GM12865 (cell line): ENCODE data around the gene DNLZ.
"Not testable (repeated sequence)": the region's sequence is repeated elsewhere in the genome, so short reads cannot be mapped to it uniquely, and the experiment has no call there.

Source experiments
- DNase-seq: peaks from one replicate; pipeline ENCODE4 v3.0.0; 2010; ENCODE audit warnings: low read depth
- H3K4me3 ChIP-seq: 2 replicates; pipeline ENCODE4 v1.5.1; 2011; ENCODE audit warnings: mild to moderate bottlenecking, low read depth, low read length, control low read depth
- CTCF ChIP-seq: IDR thresholded peaks from 2 replicates; pipeline ENCODE4 v1.5.1; 2011; ENCODE audit warnings: low read length, control low read depth, low read depth, inconsistent platforms; ENCODE audit not compliant: insufficient read depth; ENCODE audit errors: missing control alignments

The DNLZ gene

GRCh38 chr9:136363106-136363948 lies at the start of gene DNLZ:
TSS of gene DNLZ (minus strand) at chr9:136363744. CDS start at chr9:136363714, 30 bp downstream.
- peak; percentile 94 for TF ChIP-seq CTCF
- DNase-seq = peak; percentile 96
- peak within 1 kb of the TSS; percentile 75 for H3K4me3 ChIP-seq

DNA sequence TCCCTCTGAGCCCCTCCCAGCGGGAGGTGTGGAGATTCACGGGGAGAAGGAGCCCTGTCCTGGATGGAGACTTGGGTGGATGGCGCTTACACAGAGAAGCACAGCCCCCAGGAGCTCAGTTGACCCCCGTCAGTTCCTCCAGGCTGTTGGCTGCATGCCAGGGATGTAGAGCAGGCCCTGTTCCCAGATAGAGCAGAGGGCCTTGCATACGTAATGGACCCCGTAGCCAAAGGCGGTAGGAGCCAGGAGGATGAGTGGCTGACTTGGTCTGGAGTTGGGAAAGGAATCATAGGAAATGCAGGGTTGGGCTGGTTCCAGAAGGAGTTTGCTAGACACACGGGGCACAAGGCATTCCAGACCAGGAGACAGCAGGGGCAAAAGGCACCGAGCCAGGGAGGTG lies 49.4 kb upstream of the DNLZ start:
- TF ChIP-seq CTCF = no peak
- H3K4me3 ChIP-seq = no peak overlapping the region
- no peak for DNase-seq

- DNase-seq = no peak
- no peak for TF ChIP-seq CTCF
- peak overlapping the region; percentile 72 for H3K4me3 ChIP-seq
Measured at GRCh38 chr9:136411378-136411777, 47.8 kb upstream of the DNLZ start.

GRCh38 chr9:136410500-136411287 lies 47.1 kb upstream of the DNLZ start, which contains the start of the genes ENTR1 and PMPCA:
TSS of gene ENTR1 (minus strand) at chr9:136410614. CDS start at chr9:136410397, 217 bp downstream.
TSS of gene PMPCA (plus strand) at chr9:136410658. CDS start at chr9:136410669, 11 bp downstream.
- peak within 1 kb of the TSS; percentile 78 for H3K4me3 ChIP-seq
- DNase-seq = peak; percentile 94
- no peak for TF ChIP-seq CTCF

- TF ChIP-seq CTCF = no peak
- DNase-seq = peak; percentile 56
- peak overlapping the region; percentile 78 for H3K4me3 ChIP-seq
Measured at GRCh38 chr9:136409557-136410455, 46.3 kb upstream of the DNLZ start.

DNA sequence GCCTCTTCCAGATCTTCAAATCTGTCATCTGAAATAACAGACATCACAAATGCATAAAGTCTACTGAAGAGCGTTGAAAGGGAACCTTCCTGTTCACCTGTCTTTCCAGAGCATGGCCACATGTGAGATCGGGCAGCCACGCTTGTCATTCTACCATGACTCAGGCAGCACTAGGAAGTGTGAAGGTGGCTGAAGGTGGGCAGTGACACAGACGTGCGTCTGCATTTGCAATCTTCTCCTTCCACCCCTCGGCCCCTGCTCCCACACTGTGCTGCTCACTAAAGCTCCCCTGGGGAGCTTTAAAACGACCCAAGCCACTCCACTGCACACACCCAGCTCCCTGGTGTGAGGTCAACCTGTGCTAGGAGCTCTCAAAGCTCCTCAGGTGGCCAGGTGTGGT lies 44.4 kb upstream of the DNLZ start:
- no peak for DNase-seq
- H3K4me3 ChIP-seq = no peak overlapping the region
- no peak for TF ChIP-seq CTCF

DNA sequence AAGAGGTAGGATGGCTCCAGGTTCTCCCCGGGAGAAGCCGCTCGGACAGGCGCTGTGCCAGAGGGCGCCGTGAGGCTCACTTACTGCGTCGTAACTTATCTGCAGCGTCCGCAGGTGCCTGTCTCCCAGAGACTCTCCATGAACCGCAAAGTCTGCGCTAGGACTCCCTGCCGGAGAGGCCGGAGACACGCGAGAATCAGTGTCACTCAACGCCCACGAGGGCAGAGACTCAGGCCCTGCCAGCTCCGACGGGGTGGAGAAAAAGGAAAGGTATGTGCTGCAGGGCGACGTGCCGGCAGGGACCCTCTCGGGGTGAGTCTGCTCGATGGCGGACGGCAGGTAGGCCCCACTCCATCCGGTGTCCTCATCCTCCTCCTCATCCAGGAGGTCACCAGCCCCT lies 43.5 kb upstream of the DNLZ start:
- not testable (repeated sequence) for DNase-seq, H3K4me3 ChIP-seq

DNA sequence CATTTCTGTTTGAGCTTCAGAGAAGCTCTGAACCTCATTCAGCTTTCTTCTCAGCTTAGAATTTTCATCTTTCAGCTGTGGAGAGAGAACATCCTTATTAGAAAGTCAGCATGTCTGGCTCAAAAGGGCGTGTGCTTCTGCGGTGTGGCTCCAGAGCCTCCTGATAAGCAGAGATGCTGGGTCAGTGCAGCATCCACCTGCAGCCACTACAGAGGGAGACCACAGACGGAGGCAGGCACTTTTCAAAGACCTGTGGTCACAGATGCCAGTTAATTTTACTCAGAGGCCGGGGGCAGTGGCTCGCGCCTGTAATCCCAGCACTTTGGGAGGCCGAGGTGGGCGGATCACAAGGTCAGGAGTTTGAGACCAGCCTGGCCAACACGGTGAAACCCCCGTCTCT lies 42.4 kb upstream of the DNLZ start:
- H3K4me3 ChIP-seq, DNase-seq: not testable (repeated sequence)
